NCI-H128 (cell line): ENCODE measurements around the gene EML1.

ENCODE experiments used
- DNase-seq: peaks from one replicate; lab custom pipeline; 2025; ENCODE audit not compliant: unreplicated experiment; lab: John Stamatoyannopoulos, UW

The EML1 gene

DNA sequence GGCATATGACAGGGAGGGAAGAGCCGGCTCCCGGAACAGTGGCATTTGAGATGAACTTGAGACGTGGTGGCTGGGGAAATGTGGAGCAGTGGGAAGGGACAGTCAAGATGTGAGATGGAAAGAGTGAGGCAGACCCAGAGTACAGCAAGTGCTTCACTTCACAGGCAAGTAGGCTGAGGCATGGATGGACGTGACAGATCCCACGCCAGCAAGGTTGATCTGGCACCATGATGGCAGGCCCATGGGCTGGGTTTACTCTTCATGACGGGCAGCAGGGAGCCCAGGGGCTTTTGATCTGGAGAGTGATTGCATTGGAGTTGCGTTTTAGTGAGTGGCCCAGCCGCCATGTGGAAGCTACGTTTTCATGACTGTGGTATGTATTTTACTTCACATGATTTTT lies 17.9 kb upstream of the EML1 start:
- DNase-seq: no peak

- DNase-seq: no peak
Observed at GRCh38 chr14:99777951-99778350, 15.3 kb upstream of the EML1 start.

DNA sequence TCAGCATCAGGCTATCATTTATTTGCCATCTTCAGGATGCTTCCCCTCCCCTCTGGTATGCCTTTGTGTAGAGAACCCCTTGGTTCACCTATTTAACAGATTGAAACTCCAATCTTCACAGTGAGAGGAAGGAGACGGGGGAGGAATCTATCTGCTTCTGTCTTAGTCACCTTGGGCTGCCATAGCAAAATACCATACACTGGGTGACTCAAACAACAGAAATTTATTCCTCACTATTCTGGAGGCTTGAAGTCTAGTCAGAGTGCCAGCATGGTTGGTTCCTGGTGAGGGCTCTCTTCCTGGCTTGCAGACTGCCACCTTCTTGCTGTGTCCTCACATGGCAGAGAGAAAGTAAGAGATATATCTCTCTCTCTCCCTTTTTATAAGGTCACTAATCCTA lies 13.5 kb upstream of the EML1 start:
- DNase-seq: no peak

- DNase-seq: no peak
Observed at GRCh38 chr14:99780690-99781089, 12.5 kb upstream of the EML1 start.

- DNase-seq: no peak
Observed at GRCh38 chr14:99781091-99781490, 12.1 kb upstream of the EML1 start.

DNA sequence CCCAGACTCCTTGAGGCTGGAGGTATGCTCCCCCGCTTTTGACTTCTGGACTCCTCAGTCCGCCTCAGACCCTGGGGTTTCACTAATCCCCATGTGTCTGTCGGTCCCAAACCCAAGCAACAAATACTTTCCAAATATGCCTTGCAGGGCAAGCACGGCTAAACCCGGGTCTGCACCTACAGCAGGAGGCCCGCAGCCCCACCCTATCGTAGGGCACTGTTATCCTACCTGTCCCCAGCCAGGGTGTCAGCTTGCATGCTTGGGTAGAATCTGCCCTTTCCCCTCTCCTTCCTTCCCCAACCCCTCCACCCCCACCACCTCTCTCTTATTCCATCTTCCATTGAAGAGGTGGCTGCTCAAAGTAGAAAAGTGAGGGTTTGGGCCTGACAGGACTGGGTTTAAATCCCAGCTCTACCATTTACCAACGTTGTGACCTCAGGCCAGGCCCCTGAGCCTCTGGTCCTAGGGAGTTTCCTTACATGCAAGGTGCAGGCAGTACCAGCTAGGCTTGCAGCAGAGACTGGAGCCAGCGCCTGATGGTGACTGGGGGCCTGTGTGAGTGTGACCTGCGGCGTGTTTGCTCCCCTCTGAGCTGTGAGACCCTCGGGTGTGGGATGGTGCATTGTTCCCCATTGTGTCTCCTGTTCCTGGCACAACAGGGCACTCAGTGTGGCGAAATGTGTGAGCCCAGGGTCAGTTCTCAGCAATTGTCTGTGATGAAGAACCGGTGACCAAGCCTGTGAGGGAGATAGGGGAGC lies 11.2 kb upstream of the EML1 start:
- DNase-seq: no peak

GRCh38 chr14:99784508-99784907 lies 8.7 kb upstream of the EML1 start:
- no peak for DNase-seq

DNA sequence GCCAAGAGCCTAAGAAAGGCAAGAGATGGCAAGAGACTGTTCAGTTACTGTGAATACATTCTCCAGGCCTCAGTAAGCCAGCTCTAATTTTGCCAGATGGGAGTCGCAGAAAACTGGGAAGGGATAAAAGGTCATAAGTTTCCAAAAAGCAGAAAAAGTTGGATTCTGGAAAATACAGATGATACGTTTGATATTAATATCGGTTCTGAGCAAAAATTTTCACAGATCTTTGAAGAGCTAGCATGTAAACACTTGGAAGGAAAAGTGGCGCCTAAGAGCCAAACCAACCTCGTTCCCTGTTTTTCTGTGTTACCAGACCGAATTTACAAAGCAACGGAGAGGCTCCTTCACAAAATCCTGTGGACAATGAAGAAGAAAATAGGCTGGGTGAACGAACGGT lies 7.8 kb upstream of the EML1 start:
- DNase-seq: no peak

DNA sequence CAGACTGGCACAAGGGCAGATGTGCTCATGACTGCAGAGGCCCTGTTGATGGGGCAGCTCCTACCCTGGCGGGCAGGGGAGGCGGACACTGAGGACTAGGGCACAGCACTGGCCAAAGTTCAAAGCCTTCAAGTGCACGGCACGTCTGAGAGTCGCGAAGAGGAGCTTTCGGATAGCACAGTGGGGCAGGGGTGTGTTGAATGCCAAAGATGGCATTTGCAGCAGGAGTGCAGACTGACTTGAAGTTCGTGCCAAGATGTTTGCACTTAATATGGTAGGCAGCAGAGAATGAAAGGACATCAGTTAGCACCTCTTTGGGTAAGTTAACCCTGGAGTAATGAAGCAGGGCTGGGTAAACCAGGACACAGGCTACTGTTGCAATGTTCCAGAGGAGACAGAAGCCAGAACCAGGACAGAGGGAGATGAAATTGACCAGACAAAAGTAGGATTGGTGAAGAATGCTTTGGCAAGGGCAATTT lies 6.7 kb upstream of the EML1 start:
- no peak for DNase-seq

- DNase-seq: no peak
Observed at GRCh38 chr14:99788713-99789112, 4.5 kb upstream of the EML1 start.

GRCh38 chr14:99789581-99789980 lies 3.6 kb upstream of the EML1 start:
- DNase-seq: no peak

DNA sequence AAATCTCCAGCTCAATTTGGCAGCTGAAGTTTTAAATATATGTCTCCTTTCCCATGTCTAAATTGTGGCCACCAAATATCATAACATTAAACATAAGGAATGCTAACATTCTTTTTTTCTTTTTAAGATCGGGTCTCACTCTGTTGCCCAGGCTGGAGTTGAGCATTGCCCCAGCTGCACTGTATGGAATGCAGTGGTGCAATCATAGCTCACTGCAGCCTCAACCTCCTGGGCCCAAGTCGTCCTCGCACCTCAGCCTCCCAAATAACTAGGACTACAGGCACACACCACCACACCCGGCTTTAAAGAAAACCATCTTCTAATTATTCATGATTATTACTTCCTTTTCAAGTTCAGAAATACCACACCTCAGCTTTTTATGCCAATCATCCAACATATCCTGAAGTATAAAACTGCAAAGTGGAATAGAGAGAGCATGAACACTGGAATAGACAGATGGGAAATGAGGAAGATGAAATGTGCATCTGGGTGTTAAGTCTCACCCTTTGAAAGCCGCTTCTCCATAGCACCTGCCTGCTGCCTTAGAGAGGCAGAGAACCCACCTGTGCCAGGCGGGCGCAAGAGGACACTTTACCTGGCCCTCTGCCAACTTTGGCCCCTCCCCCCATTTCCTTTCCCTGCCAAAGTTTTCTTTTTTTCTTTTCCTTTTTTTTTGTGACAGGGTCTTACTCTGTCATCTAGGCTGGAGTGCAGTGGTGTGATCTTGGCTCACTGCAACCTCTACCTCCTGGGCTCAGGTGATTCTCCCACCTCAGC lies 2.8 kb upstream of the EML1 start:
- no peak for DNase-seq

DNA sequence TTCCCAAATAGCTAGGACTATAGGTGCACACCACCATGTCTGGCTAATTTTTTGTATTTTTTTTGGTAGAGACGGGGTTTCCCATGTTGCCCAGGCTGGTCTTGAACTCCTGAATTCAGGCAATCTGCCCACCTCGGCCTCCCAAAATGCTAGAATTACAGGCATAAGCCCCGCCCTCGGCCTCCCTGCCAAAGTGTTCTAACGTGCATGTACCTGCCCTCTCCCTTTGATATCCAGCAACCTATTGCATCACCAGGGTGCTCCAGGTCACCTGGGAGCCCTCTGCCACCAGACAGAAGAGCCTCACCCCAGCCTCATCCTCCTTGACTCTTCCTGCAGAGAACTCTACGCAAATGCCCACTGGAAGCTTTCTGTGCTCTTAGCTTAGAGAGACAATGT lies 2.2 kb upstream of the EML1 start:
- no peak for DNase-seq

GRCh38 chr14:99791476-99792209 lies 1.6 kb upstream of the EML1 start:
- no peak for DNase-seq

DNA sequence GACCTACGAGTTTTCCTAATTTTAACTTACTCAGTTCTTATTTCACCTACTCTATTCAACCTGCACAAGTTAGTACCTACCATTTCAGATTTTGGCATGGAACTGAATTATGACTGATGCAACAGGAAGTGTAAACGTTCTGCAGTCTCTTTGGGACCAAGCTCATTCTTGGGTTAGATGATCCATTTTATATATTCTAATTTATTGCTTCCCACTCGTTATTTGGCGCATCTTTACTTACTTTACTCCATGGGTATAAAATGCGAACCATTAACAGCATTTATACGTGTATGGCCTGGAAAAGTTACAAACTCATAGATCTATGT lies 1.0 kb upstream of the EML1 start:
- no peak for DNase-seq

DNA sequence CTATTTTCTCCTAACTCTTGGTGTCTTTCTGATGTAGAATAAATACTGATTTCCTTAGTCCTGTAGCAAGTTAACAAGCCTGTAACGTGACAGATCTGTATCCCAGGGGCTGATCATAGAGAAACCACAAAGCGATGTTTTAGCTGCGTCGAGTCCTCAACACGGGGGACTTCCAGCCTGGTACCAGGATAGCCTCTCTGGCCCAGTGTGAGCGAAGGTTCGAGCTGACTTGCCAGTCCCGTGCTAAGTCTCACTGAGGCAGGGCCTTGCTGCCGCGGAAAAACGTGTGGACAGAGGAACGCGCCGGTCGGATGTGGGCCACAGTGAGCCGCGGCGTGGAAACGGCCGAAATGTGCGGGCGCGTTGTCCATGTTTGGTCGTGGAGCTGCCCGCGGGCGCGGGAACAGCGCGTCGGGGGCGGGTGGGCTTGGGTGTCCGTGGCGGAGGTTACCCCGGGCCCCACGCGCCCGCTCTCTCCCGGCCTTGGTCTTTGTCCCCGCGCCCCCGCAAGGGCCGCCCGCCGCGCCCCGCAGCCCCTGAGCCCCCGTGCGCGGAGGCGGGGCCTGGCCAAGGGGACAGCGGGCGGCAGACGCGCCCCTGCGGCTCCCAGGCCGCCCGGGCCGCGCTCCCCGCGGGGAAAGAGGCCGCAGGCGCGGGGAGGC lies 531 bp upstream of the EML1 start:
- DNase-seq: no peak

DNA sequence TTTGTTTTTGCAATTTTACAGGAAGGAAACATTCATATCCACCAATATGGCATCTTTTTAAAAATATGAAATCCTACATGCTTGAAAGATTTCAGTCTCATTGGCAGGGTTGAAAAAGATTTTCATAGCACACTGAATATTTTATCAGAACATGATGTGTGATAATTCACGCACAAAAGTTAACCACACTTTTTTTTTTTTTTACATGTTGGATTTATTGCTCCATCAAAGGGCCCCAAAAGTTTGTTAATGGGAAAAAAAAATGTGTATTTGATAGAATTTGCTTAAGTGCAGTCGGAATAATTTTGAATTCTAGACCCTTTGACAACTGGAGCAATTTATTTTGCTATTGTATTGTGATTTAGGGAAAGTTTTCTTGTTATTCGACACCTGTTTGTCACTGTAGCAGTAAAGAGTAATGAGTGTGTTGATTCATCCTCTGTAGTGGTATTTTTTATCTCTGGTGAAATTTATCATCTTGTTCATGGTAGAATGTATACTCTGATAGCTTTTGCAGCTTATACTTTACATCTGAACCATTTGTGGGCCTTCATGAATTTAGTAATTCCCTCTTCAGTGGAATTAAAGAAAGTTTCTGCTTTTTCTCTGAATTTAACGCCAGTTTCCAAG lies 1.1 kb downstream of the EML1 start:
- no peak for DNase-seq

DNA sequence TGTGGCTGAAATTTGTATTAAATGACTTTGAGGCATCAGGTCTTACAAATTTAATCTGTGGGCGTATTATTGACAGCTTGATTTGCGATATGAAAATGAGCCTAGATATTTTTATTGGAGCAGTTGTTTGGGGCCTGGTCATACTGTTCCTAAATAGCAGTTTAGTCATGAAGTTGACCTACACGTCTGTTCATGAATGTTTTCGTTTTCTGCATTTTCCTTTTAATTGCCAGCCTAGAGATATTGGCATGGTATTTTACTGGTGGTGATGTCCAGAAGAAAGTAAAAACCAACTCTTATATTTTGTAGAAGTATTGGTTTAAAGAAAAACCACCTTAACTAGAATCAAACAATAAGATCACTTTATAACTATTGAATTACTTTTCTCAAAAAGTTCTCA lies 1.8 kb downstream of the EML1 start:
- DNase-seq: no peak

DNA sequence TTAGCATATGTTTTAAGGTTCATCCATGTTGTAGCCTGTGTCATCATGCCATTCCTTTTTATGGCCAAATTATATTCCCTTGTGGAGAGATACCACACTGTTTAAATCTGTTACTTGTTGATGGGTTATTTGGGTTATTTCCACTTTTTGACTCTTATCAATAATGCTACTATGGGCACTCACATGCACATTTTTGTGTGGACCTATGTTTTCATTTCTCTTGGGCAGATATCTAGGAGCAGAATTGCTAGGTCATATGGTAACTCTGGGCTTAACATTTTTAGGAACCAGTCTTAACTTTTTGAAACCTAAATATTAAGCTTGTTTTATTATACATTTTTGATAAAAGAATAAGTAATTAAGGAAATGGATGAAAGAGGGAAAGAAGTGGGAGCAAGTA lies 4.0 kb downstream of the EML1 start:
- DNase-seq: no peak

GRCh38 chr14:99800781-99801180 lies 7.6 kb downstream of the EML1 start:
- no peak for DNase-seq
